HepG2 (cell line): ENCODE results near the gene CRYM. TPM values are rescaled to one million over a fixed set of nuclear protein-coding genes. Genes with fewer than 3 reads are reported as not detected.

ENCODE experiments used
- CHCHD3 ChIP-seq: sonication (generic); formaldehyde crosslinking; IDR thresholded peaks from 2 replicates; pipeline ENCODE4 v1.8.0; 2022; ENCODE audit warnings: mild to moderate bottlenecking, missing genetic modification reagents, moderate library complexity
- CREM ChIP-seq, 2 experiments: sonication (generic) in 1 of 2; formaldehyde crosslinking in 1 of 2; IDR thresholded peaks; 2 replicates each; pipeline versions ENCODE4 v1.4.0 to v1.6.1; 2016 to 2020; ENCODE audit warnings: antibody characterized with exemption in 1 of 2, mild to moderate bottlenecking in 1 of 2, missing genetic modification reagents in 1 of 2
- FOSL1 ChIP-seq: sonication (generic); formaldehyde crosslinking; IDR thresholded peaks from 2 replicates; pipeline ENCODE4 v1.9.0; 2021; ENCODE audit warnings: missing genetic modification reagents, borderline replicate concordance
- HES4 ChIP-seq: sonication (generic); formaldehyde crosslinking; IDR thresholded peaks from 2 replicates; pipeline ENCODE4 v1.9.0; 2021; ENCODE audit warnings: mild to moderate bottlenecking, missing genetic modification reagents, borderline replicate concordance
- MED1 ChIP-seq: sonication (generic); formaldehyde crosslinking; IDR thresholded peaks from 2 replicates; pipeline ENCODE4 v1.4.0; 2020; ENCODE audit warnings: missing genetic modification reagents
- NCOR1 ChIP-seq: fragments of 200-600 bp; sonication (generic); IDR thresholded peaks from 2 replicates; pipeline ENCODE4 v1.7.0; 2017; ENCODE audit warnings: antibody characterized with exemption, low read length, borderline replicate concordance
- PAF1 ChIP-seq: IDR thresholded peaks from 2 replicates; pipeline ENCODE4 v1.6.1; 2016; ENCODE audit warnings: missing genetic modification reagents, missing compliant biosample characterization
- PPARG ChIP-seq: conservative IDR thresholded peaks from 2 replicates; pipeline ENCODE4 v1.6.1; 2016; ENCODE audit warnings: missing biosample characterization, missing genetic modification reagents
- SETDB1 ChIP-seq: sonication (generic); formaldehyde crosslinking; IDR thresholded peaks from 2 replicates; pipeline ENCODE4 v1.5.1; 2020; ENCODE audit warnings: missing genetic modification reagents, mild to moderate bottlenecking, borderline replicate concordance
- TAF15 ChIP-seq: fragments of 200-400 bp; formaldehyde crosslinking; IDR thresholded peaks from one replicate; pipeline ENCODE4 v1.6.1; 2018; ENCODE audit warnings: mild to moderate bottlenecking, low read depth, low read length; ENCODE audit not compliant: poor library complexity, severe bottlenecking
- ZC3H13 ChIP-seq: sonication (generic); formaldehyde crosslinking; IDR thresholded peaks from 2 replicates; pipeline ENCODE4 v1.8.1; 2023; ENCODE audit warnings: mild to moderate bottlenecking, missing genetic modification reagents, moderate library complexity
- ZIK1 ChIP-seq: sonication (generic); formaldehyde crosslinking; IDR thresholded peaks from 2 replicates; pipeline ENCODE4 v1.5.0; 2020; ENCODE audit warnings: mild to moderate bottlenecking, low read depth, missing genetic modification reagents, borderline replicate concordance
- ZNF121 ChIP-seq: sonication (generic); formaldehyde crosslinking; IDR thresholded peaks from 2 replicates; pipeline ENCODE4 v1.5.0; 2020; ENCODE audit warnings: mild to moderate bottlenecking, missing genetic modification reagents
- ZNF331 ChIP-seq: sonication (generic); formaldehyde crosslinking; IDR thresholded peaks from 2 replicates; pipeline ENCODE4 v1.4.0; 2020; ENCODE audit warnings: missing genetic modification reagents
- ZNF629 ChIP-seq: sonication (generic); formaldehyde crosslinking; conservative IDR thresholded peaks from 2 replicates; pipeline ENCODE4 v1.5.0; 2020; ENCODE audit warnings: missing genetic modification reagents
- ZSCAN21 ChIP-seq: sonication (generic); formaldehyde crosslinking; IDR thresholded peaks from 2 replicates; pipeline ENCODE4 v1.8.0; 2022; ENCODE audit warnings: mild to moderate bottlenecking, missing genetic modification reagents, moderate library complexity, borderline replicate concordance
- polyA plus RNA-seq, 8 experiments: library from polyadenylated mRNA; depleted of rRNA in 3 of 8; stranded (reverse) in 7 of 8; unstranded in 1 of 8; fragments of >200 nt; fragmentation: Illumina TruSeq in 4 of 8; extraction: Trizol in 4 of 8; gene quantifications; 2 replicates each; pipeline versions ENCODE4 v1.2.1 to v1.2.3, GENCODE V29; 2011 to 2016; ENCODE audit warnings: low read depth in 4 of 8, missing spikeins in 1 of 8, mixed read lengths in 1 of 8; ENCODE audit not compliant: insufficient read depth in 1 of 8
- total RNA-seq, 5 experiments: library from RNA; depleted of rRNA; stranded (reverse); fragments of >200 nt; fragmentation: Illumina TruSeq; extraction: Trizol; gene quantifications; 2 replicates each; pipeline ENCODE4 v1.2.3, GENCODE V29; 2016; ENCODE audit warnings: low read depth in 1 of 5
- TF ChIP-seq, protein P1 (sequence below): sonication (generic); formaldehyde crosslinking; IDR thresholded peaks from 2 replicates; pipeline ENCODE4 v1.5.0; 2020; ENCODE audit warnings: mild to moderate bottlenecking, missing genetic modification reagents
- TF ChIP-seq, protein P2 (sequence below): sonication (generic); formaldehyde crosslinking; IDR thresholded peaks from 2 replicates; pipeline ENCODE4 v1.4.0; 2020; ENCODE audit warnings: low read depth, mild to moderate bottlenecking, missing genetic modification reagents
- TF ChIP-seq, protein P3 (sequence below): sonication (generic); formaldehyde crosslinking; IDR thresholded peaks from 2 replicates; pipeline ENCODE4 v1.8.0; 2022; ENCODE audit warnings: missing genetic modification reagents, low read depth, mild to moderate bottlenecking, borderline replicate concordance
- TF ChIP-seq, protein P4 (sequence below): IDR thresholded peaks from 2 replicates; pipeline ENCODE4 v1.6.1; 2016; ENCODE audit warnings: mild to moderate bottlenecking
- TF ChIP-seq, protein P5 (sequence below): sonication (generic); formaldehyde crosslinking; IDR thresholded peaks from 2 replicates; pipeline ENCODE4 v1.8.0; 2022; ENCODE audit warnings: mild to moderate bottlenecking, missing genetic modification reagents; ENCODE audit not compliant: insufficient replicate concordance

CRYM gene
- total and polyA plus RNA-seq, 2 of the 13 experiments (the other 11 are each of a cell fraction or from before 2014, with no cell fraction given): 1.9 to 2.2 TPM

DNA sequence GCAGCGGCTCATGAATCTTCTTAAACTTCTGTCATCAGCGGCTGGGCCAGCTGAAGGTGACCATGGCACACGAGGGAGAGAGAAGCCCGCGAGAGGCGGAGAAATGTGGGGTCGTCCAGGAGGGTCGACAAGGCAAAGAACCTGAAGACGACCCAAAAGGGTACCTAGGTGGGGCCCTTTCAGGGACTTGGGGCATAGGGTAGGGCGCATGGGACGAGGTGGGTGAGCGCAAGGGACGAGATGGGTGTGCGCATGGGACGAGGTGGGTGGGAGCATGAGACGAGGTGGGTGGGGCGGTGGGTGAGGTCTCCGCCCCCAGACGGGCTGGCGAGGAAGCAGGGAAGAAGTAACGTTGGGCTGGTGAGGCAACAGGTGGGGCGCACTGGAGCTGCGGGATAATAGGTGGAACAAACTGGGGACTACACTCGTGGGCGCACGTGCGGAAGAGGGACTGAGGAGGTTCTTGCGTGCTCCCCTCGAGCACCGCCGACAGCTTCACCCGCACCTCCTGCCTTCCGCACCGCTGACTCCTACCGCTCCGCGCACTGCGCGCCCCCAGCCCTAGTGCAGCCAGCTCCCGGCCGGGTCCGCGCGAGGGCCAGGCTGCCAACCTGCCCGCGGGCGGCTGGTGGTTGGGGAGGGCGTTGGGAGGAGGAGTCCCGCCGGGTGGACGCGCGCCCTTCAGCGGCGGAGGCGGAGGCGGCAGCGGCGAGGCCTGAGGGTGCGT lies 23.2 kb upstream of the CRYM start (continued):
- TF ChIP-seq SETDB1 (CRISPR knock-in tag) (no peak), CREM (IDR thresholded peaks at IDR 0.05) (no peak), CREM (CRISPR knock-in tag; IDR thresholded peaks at IDR 0.05) (no peak), PAF1 (CRISPR knock-in tag) (no peak), TAF15 (no peak), ZNF121 (CRISPR knock-in tag) (peak; percentile 82), ZNF629 (CRISPR knock-in tag) (peak; percentile 61; the same call in 1 of the 2 replicates), ZSCAN21 (CRISPR knock-in tag) (peak; percentile 89; the same call in 1 of the 2 replicates), FOSL1 (CRISPR knock-in tag) (no peak; the same call in 1 of the 2 replicates), HES4 (CRISPR knock-in tag) (peak; percentile 98), ZC3H13 (CRISPR knock-in tag) (peak; percentile 93), PPARG (CRISPR knock-in tag) (peak; percentile 63), NCOR1 (no peak), CHCHD3 (CRISPR knock-in tag) (peak; percentile 98), MED1 (peak; percentile 77; the same call in 1 of the 2 replicates), ZIK1 (CRISPR knock-in tag) (peak; percentile 97), ZNF331 (CRISPR knock-in tag) (peak; percentile 72)
- TF ChIP-seq, protein P1, sequence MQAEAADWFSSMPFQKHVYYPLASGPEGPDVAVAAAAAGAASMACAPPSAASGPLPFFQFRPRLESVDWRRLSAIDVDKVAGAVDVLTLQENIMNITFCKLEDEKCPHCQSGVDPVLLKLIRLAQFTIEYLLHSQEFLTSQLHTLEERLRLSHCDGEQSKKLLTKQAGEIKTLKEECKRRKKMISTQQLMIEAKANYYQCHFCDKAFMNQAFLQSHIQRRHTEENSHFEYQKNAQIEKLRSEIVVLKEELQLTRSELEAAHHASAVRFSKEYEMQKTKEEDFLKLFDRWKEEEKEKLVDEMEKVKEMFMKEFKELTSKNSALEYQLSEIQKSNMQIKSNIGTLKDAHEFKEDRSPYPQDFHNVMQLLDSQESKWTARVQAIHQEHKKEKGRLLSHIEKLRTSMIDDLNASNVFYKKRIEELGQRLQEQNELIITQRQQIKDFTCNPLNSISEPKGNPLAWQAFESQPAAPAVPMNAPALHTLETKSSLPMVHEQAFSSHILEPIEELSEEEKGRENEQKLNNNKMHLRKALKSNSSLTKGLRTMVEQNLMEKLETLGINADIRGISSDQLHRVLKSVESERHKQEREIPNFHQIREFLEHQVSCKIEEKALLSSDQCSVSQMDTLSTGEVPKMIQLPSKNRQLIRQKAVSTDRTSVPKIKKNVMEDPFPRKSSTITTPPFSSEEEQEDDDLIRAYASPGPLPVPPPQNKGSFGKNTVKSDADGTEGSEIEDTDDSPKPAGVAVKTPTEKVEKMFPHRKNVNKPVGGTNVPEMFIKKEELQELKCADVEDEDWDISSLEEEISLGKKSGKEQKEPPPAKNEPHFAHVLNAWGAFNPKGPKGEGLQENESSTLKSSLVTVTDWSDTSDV (CRISPR knock-in tag): peak; percentile 89; the same call in 1 of the 2 replicates
- TF ChIP-seq, protein P2, sequence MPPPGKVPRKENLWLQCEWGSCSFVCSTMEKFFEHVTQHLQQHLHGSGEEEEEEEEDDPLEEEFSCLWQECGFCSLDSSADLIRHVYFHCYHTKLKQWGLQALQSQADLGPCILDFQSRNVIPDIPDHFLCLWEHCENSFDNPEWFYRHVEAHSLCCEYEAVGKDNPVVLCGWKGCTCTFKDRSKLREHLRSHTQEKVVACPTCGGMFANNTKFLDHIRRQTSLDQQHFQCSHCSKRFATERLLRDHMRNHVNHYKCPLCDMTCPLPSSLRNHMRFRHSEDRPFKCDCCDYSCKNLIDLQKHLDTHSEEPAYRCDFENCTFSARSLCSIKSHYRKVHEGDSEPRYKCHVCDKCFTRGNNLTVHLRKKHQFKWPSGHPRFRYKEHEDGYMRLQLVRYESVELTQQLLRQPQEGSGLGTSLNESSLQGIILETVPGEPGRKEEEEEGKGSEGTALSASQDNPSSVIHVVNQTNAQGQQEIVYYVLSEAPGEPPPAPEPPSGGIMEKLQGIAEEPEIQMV (CRISPR knock-in tag): peak; percentile 99
- TF ChIP-seq, protein P3, sequence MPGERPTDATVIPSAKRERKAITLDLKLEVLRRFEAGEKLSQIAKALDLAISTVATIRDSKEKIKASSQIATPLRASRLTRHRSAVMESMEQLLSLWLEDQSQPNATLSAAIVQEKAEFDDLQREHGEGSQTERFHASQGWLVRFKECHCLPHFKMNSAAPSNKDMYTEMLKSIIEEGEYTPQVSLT (CRISPR knock-in tag): no peak; the same call in 1 of the 2 replicates
- TF ChIP-seq, protein P4, sequence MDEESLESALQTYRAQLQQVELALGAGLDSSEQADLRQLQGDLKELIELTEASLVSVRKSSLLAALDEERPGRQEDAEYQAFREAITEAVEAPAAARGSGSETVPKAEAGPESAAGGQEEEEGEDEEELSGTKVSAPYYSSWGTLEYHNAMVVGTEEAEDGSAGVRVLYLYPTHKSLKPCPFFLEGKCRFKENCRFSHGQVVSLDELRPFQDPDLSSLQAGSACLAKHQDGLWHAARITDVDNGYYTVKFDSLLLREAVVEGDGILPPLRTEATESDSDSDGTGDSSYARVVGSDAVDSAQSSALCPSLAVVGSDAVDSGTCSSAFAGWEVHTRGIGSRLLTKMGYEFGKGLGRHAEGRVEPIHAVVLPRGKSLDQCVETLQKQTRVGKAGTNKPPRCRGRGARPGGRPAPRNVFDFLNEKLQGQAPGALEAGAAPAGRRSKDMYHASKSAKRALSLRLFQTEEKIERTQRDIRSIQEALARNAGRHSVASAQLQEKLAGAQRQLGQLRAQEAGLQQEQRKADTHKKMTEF: peak; percentile 84; the same call in 1 of the 2 replicates
- TF ChIP-seq, protein P5, sequence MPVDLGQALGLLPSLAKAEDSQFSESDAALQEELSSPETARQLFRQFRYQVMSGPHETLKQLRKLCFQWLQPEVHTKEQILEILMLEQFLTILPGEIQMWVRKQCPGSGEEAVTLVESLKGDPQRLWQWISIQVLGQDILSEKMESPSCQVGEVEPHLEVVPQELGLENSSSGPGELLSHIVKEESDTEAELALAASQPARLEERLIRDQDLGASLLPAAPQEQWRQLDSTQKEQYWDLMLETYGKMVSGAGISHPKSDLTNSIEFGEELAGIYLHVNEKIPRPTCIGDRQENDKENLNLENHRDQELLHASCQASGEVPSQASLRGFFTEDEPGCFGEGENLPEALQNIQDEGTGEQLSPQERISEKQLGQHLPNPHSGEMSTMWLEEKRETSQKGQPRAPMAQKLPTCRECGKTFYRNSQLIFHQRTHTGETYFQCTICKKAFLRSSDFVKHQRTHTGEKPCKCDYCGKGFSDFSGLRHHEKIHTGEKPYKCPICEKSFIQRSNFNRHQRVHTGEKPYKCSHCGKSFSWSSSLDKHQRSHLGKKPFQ (CRISPR knock-in tag): peak; percentile 91
